Right lobe of liver (tissue), 4 donors: ENCODE measurements around the gene SGK2.

Experiments used
- CTCF ChIP-seq, 4 donors: fragments of 200-600 bp in 3 of 4; fragments of 450-650 bp in 1 of 4; IDR thresholded peaks; one replicate each; pipeline versions ENCODE4 v1.5.1 to v1.8.0; 2016 to 2022; ENCODE audit warnings: antibody characterized with exemption in 4 of 4, mild to moderate bottlenecking in 2 of 4
- POLR2A ChIP-seq: fragments of 450-650 bp; IDR thresholded peaks from one replicate; pipeline ENCODE4 v1.6.1; 2017; ENCODE audit warnings: antibody characterized with exemption, mild to moderate bottlenecking
- donor health status: DM: no; HTN: no; CAD: no.
- donor health status: DM: no; HTN: no; CAD: no.
- donor health status: DM: no; HTN: yes; CAD: no.

DNA sequence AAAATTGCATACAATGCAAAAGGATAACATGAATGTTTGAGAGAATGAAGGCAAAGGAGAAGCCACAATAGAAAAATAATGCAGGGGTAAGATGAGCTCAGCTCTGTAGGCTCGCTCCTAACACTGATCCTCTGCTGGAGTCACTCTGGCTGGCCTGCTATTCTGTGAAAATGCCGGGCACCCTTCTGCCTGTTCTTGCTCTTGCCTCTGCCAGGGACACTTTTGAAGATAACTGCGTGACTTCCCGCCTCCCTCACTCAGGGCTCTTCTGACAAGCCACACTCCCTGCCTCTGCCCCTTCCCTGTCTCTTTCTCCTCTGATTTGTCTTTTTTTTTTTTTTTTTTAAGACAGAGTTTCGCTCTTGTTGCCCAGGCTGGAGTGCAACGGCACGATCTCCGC lies 72.8 kb downstream of the SGK2 start:
- no peak for TF ChIP-seq CTCF (IDR thresholded peaks at IDR 0.05)
- no peak for TF ChIP-seq POLR2A
